Measurements from ENCODE around the gene ARHGAP10. TPM values are rescaled to one million over a fixed set of nuclear protein-coding genes. Genes with fewer than 3 reads are reported as not detected.
A peak's percentile ranks its signal among the peaks of the same experiment; 100 is the strongest.

ARHGAP10 gene
- total and polyA plus RNA-seq, 10 of the 15 experiments (the other 5 are each of a cell fraction or from before 2014, with no cell fraction given): 1.3 to 25.8 (median 17.2) TPM

DNA sequence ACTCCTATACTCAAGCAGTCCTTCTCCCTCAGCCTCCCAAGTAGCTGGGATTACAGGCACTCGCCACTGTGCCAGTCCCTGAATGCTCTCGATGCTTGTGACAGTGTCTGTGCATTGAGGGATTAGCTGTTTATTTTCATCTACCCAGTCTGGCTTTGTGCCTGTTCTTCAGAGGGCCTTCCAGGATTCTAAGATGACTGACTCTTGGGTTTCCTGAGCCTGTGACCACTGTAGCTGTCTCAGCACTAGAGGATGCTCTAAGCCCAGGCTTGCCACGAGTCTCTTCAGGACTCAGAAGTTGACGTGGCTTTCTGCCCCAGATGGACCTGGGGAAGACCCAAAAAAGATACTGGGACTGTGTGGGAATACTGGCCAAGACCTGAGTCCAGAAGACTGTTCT is 201.4 kb downstream of the ARHGAP10 start:
- no peaks in the 10 kb centered on the region for H3K4me1 ChIP-seq (ENCODE audit: control insufficient read depth, insufficient read depth, low read length)
- 54% methylated on average over 4 of the region's 4 CpGs for WGBS (ENCODE audit: insufficient coverage, insufficient replicate concordance, low lambda C conversion rate, missing lambda C conversion rate)
- H3K27me3 ChIP-seq (replicated peaks in 1 of 2; ENCODE audit: control insufficient read depth in 2 of 2, insufficient read depth in 2 of 2, low read length in 1 of 2): no peaks in the 10 kb centered on the region
- H3K4me3 ChIP-seq: no peak overlapping the region
- peaks cover 0 to 6% of the 10 kb centered on the region in 2 experiments; a peak in 3 of 4 replicates for H3K36me3 ChIP-seq (ENCODE audit: control insufficient read depth in 2 of 2, insufficient read depth in 2 of 2, low read length in 1 of 2)
- ATAC-seq (peak; percentile 47; the same call in 2 of the 3 replicates), DNase-seq (ENCODE audit: low read depth, low spot score) (no peak), FAIRE-seq (no peak)
- no peak overlapping the region for H3K9ac ChIP-seq (ENCODE audit: control insufficient read depth, insufficient read depth, low read length)
- POLR2A ChIA-PET: no interaction called here
- intact Hi-C loops (cut with micrococcal nuclease; ENCODE audit: unreplicated experiment) (no loop called here), in situ Hi-C loops (cut with MboI) (no loop called here)
- CTCF ChIA-PET: interaction anchor here (1.2 to 1.3 kb wide), 2 partner anchors 67 to 316 kb away, joined by 3 read pairs; partner anchors contain the start of gene TMEM184C
- H3K9me3 ChIP-seq (replicated peaks; ENCODE audit: control insufficient read depth, insufficient read depth, low read length): no peaks in the 10 kb centered on the region
- no peaks in the 10 kb centered on the region for H4K20me1 ChIP-seq (ENCODE audit: control insufficient read depth, insufficient read depth)
- RAD21 ChIA-PET (ENCODE audit: unreplicated experiment): interaction anchor here (0.8 kb wide), 1 partner anchor 8 kb away, joined by 4 read pairs; no protein-coding TSS in a partner anchor
- BruUV-seq (replicated peaks): no TSS peak
- H3K27ac ChIP-seq (ENCODE audit: control insufficient read depth, insufficient read depth): no peak overlapping the region
- SMC1A ChIA-PET (ENCODE audit: uncharacterized antibody, unreplicated experiment): interaction anchor here (1.5 kb wide), 1 partner anchor 10 kb away, joined by 13 read pairs; no protein-coding TSS in a partner anchor
- no peak overlapping the region for H3K4me2 ChIP-seq (ENCODE audit: control insufficient read depth, insufficient read depth)
- no peak overlapping the region for H2AFZ ChIP-seq (ENCODE audit: control insufficient read depth, low read depth, low read length)
- no peaks in the 10 kb centered on the region for H3K79me2 ChIP-seq (ENCODE audit: control insufficient read depth, insufficient read depth, low read length)
- TF ChIP-seq, protein P1, sequence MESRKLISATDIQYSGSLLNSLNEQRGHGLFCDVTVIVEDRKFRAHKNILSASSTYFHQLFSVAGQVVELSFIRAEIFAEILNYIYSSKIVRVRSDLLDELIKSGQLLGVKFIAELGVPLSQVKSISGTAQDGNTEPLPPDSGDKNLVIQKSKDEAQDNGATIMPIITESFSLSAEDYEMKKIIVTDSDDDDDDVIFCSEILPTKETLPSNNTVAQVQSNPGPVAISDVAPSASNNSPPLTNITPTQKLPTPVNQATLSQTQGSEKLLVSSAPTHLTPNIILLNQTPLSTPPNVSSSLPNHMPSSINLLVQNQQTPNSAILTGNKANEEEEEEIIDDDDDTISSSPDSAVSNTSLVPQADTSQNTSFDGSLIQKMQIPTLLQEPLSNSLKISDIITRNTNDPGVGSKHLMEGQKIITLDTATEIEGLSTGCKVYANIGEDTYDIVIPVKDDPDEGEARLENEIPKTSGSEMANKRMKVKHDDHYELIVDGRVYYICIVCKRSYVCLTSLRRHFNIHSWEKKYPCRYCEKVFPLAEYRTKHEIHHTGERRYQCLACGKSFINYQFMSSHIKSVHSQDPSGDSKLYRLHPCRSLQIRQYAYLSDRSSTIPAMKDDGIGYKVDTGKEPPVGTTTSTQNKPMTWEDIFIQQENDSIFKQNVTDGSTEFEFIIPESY (IDR thresholded peaks at IDR 0.05): no peak
- TF ChIP-seq, protein P2, sequence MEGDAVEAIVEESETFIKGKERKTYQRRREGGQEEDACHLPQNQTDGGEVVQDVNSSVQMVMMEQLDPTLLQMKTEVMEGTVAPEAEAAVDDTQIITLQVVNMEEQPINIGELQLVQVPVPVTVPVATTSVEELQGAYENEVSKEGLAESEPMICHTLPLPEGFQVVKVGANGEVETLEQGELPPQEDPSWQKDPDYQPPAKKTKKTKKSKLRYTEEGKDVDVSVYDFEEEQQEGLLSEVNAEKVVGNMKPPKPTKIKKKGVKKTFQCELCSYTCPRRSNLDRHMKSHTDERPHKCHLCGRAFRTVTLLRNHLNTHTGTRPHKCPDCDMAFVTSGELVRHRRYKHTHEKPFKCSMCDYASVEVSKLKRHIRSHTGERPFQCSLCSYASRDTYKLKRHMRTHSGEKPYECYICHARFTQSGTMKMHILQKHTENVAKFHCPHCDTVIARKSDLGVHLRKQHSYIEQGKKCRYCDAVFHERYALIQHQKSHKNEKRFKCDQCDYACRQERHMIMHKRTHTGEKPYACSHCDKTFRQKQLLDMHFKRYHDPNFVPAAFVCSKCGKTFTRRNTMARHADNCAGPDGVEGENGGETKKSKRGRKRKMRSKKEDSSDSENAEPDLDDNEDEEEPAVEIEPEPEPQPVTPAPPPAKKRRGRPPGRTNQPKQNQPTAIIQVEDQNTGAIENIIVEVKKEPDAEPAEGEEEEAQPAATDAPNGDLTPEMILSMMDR (IDR thresholded peaks at IDR 0.05 in 2 of 3, conservative IDR thresholded peaks at IDR 0.05 in 1 of 3; ENCODE audit: control insufficient read depth in 2 of 3, extremely low read depth in 1 of 3, insufficient read depth in 1 of 3, low read depth in 3 of 3, low read length in 3 of 3): peak; percentile 6 to 29 (median 18); a peak in 4 of 6 replicates
- TF ChIP-seq HCFC1 (IDR thresholded peaks at IDR 0.05; ENCODE audit: low read length) (no peak), ZBED1 (IDR thresholded peaks at IDR 0.05; ENCODE audit: borderline replicate concordance) (no peak), TBL1XR1 (IDR thresholded peaks at IDR 0.05; ENCODE audit: low read depth, low read length) (no peak), CBFB (IDR thresholded peaks at IDR 0.05; ENCODE audit: low read depth) (no peak), SREBF1 (IDR thresholded peaks at IDR 0.05; ENCODE audit: low read length) (no peak), RAD21 (IDR thresholded peaks at IDR 0.05; ENCODE audit: insufficient read depth, low read depth, low read length) (peak; percentile 66), MTA2 (IDR thresholded peaks at IDR 0.05; ENCODE audit: low read depth) (no peak), CREB1 (IDR thresholded peaks at IDR 0.05; ENCODE audit: low read depth) (no peak), CHD1 (IDR thresholded peaks at IDR 0.05; ENCODE audit: low read depth, low read length) (no peak), POU2F2 (IDR thresholded peaks at IDR 0.05; ENCODE audit: borderline replicate concordance, low read depth, low read length) (no peak)
- TF ChIP-seq, protein P3, sequence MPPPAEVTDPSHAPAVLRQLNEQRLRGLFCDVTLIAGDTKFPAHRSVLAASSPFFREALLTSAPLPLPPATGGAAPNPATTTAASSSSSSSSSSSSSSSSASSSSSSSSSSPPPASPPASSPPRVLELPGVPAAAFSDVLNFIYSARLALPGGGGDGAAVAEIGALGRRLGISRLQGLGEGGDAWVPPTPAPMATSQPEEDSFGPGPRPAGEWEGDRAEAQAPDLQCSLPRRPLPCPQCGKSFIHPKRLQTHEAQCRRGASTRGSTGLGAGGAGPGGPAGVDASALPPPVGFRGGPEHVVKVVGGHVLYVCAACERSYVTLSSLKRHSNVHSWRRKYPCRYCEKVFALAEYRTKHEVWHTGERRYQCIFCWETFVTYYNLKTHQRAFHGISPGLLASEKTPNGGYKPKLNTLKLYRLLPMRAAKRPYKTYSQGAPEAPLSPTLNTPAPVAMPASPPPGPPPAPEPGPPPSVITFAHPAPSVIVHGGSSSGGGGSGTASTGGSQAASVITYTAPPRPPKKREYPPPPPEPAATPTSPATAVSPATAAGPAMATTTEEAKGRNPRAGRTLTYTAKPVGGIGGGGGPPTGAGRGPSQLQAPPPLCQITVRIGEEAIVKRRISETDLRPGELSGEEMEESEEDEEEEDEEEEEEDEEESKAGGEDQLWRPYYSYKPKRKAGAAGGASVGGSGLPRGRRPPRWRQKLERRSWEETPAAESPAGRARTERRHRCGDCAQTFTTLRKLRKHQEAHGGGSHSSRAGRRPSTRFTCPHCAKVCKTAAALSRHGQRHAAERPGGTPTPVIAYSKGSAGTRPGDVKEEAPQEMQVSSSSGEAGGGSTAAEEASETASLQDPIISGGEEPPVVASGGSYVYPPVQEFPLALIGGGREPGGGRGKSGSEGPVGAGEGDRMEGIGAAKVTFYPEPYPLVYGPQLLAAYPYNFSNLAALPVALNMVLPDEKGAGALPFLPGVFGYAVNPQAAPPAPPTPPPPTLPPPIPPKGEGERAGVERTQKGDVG (CRISPR knock-in tag; IDR thresholded peaks at IDR 0.05): no peak
- TF ChIP-seq, protein P4, sequence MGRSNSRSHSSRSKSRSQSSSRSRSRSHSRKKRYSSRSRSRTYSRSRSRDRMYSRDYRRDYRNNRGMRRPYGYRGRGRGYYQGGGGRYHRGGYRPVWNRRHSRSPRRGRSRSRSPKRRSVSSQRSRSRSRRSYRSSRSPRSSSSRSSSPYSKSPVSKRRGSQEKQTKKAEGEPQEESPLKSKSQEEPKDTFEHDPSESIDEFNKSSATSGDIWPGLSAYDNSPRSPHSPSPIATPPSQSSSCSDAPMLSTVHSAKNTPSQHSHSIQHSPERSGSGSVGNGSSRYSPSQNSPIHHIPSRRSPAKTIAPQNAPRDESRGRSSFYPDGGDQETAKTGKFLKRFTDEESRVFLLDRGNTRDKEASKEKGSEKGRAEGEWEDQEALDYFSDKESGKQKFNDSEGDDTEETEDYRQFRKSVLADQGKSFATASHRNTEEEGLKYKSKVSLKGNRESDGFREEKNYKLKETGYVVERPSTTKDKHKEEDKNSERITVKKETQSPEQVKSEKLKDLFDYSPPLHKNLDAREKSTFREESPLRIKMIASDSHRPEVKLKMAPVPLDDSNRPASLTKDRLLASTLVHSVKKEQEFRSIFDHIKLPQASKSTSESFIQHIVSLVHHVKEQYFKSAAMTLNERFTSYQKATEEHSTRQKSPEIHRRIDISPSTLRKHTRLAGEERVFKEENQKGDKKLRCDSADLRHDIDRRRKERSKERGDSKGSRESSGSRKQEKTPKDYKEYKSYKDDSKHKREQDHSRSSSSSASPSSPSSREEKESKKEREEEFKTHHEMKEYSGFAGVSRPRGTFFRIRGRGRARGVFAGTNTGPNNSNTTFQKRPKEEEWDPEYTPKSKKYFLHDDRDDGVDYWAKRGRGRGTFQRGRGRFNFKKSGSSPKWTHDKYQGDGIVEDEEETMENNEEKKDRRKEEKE (IDR thresholded peaks at IDR 0.05): no peak

Data from GM12878 (cell line).